ENCODE measurements around the gene ID3. TPM values are rescaled to one million over a fixed set of nuclear protein-coding genes. Genes with fewer than 3 reads are reported as not detected.

Gene ID3
- total RNA-seq, 1 donor from 2014 or later, result 86.9 TPM

- no peaks in the 10 kb centered on the region for H3K9me3 Mint-ChIP-seq (ENCODE audit: unreplicated experiment)
- no peaks in the 10 kb centered on the region for H3K36me3 Mint-ChIP-seq (ENCODE audit: unreplicated experiment)
- H3K27ac Mint-ChIP-seq (ENCODE audit: unreplicated experiment), result no peak overlapping the region
- DNase-seq (ENCODE audit: extremely low spot score, unreplicated experiment), result no peak
- no peak for TF ChIP-seq CTCF (IDR thresholded peaks at IDR 0.05)
- H3K27me3 Mint-ChIP-seq (ENCODE audit: unreplicated experiment), result no peaks in the 10 kb centered on the region
- H3K4me1 Mint-ChIP-seq (ENCODE audit: unreplicated experiment), result peaks cover 31% of the 10 kb centered on the region
- no peak overlapping the region for H3K4me3 Mint-ChIP-seq (ENCODE audit: unreplicated experiment)
Measured at GRCh38 chr1:23594927-23595353, 35.6 kb upstream of the ID3 start.

GRCh38 chr1:23594149-23594907 is 35.0 kb upstream of the ID3 start:
- H3K36me3 Mint-ChIP-seq (ENCODE audit: unreplicated experiment), result no peaks in the 10 kb centered on the region
- H3K9me3 Mint-ChIP-seq (ENCODE audit: unreplicated experiment), result no peaks in the 10 kb centered on the region
- no peak overlapping the region for H3K27ac Mint-ChIP-seq (ENCODE audit: unreplicated experiment)
- no peak overlapping the region for H3K4me3 Mint-ChIP-seq (ENCODE audit: unreplicated experiment)
- TF ChIP-seq CTCF (IDR thresholded peaks at IDR 0.05), result no peak
- H3K27me3 Mint-ChIP-seq (ENCODE audit: unreplicated experiment), result no peaks in the 10 kb centered on the region
- H3K4me1 Mint-ChIP-seq (ENCODE audit: unreplicated experiment), result peaks cover 31% of the 10 kb centered on the region
- no peak for DNase-seq (ENCODE audit: extremely low spot score, unreplicated experiment)

GRCh38 chr1:23593556-23594148 is 34.4 kb upstream of the ID3 start:
- no peak for DNase-seq (ENCODE audit: extremely low spot score, unreplicated experiment)
- Mint-ChIP-seq H3K27ac (ENCODE audit: unreplicated experiment) (no peak overlapping the region), H3K9me3 (ENCODE audit: unreplicated experiment) (no peaks in the 10 kb centered on the region), H3K36me3 (ENCODE audit: unreplicated experiment) (no peaks in the 10 kb centered on the region), H3K4me3 (ENCODE audit: unreplicated experiment) (no peak overlapping the region), H3K4me1 (ENCODE audit: unreplicated experiment) (peaks cover 26% of the 10 kb centered on the region), H3K27me3 (ENCODE audit: unreplicated experiment) (no peaks in the 10 kb centered on the region)
- TF ChIP-seq CTCF (IDR thresholded peaks at IDR 0.05), result no peak

GRCh38 chr1:23593042-23593521 is 33.8 kb upstream of the ID3 start:
- Mint-ChIP-seq H3K27me3 (ENCODE audit: unreplicated experiment) (no peaks in the 10 kb centered on the region), H3K4me1 (ENCODE audit: unreplicated experiment) (peaks cover 21% of the 10 kb centered on the region), H3K36me3 (ENCODE audit: unreplicated experiment) (no peaks in the 10 kb centered on the region), H3K27ac (ENCODE audit: unreplicated experiment) (no peak overlapping the region), H3K9me3 (ENCODE audit: unreplicated experiment) (no peaks in the 10 kb centered on the region), H3K4me3 (ENCODE audit: unreplicated experiment) (no peak overlapping the region)
- no peak for TF ChIP-seq CTCF (IDR thresholded peaks at IDR 0.05)
- no peak for DNase-seq (ENCODE audit: extremely low spot score, unreplicated experiment)

GRCh38 chr1:23592209-23592892 is 33.0 kb upstream of the ID3 start:
- DNase-seq (ENCODE audit: extremely low spot score, unreplicated experiment), result no peak
- H3K36me3 Mint-ChIP-seq (ENCODE audit: unreplicated experiment), result no peaks in the 10 kb centered on the region
- no peak overlapping the region for H3K4me3 Mint-ChIP-seq (ENCODE audit: unreplicated experiment)
- H3K4me1 Mint-ChIP-seq (ENCODE audit: unreplicated experiment), result peaks cover 13% of the 10 kb centered on the region
- H3K27me3 Mint-ChIP-seq (ENCODE audit: unreplicated experiment), result no peaks in the 10 kb centered on the region
- no peak for TF ChIP-seq CTCF (IDR thresholded peaks at IDR 0.05)
- H3K9me3 Mint-ChIP-seq (ENCODE audit: unreplicated experiment), result no peaks in the 10 kb centered on the region
- peak overlapping the region; percentile 38 for H3K27ac Mint-ChIP-seq (ENCODE audit: unreplicated experiment)
